Endothelial cell of umbilical vein (primary cell): ENCODE measurements around the gene NEAT1. TPM values are rescaled to one million over a fixed set of nuclear protein-coding genes. Genes with fewer than 3 reads are reported as not detected.

Experiments used
- BruUV-seq: library from RNA; stranded (reverse); fragments of 400-500 nt; replicated peaks from 2 replicates; lab custom pipeline; 2021; lab: Mats Ljungman, UMichigan
- CTCF ChIA-PET: fragments of 300-600, 350-600 bp; sonication (Branson Sonifier 250); formaldehyde crosslinking; loops from one replicate; lab custom pipeline; 2021; ENCODE audit warnings: antibody characterized with exemption, inconsistent platforms; lab: Charles Lee
- POLR2A ChIA-PET: fragments of 300-600, 350-600 bp; sonication (Branson Sonifier 250); formaldehyde crosslinking; loops from one replicate; lab custom pipeline; 2021; ENCODE audit warnings: antibody characterized with exemption, inconsistent platforms; lab: Charles Lee
- DNase-seq: peaks from one replicate; pipeline ENCODE4 v3.0.0-alpha.2; 2011; ENCODE audit warnings: low read depth, low spot score
- FAIRE-seq: peaks from 2 replicates; lab custom pipeline; 2011; peaks lifted over from hg19 to GRCh38; lab: Jason Lieb, UNC
- H2AFZ ChIP-seq: 2 replicates; pipeline ENCODE4 v1.6.0; 2012; ENCODE audit warnings: low read depth, low read length, control low read depth, inconsistent platforms
- H3K27ac ChIP-seq: 2 replicates; pipeline ENCODE4 v1.5.1; 2011; ENCODE audit warnings: low read depth, mild to moderate bottlenecking, control low read depth, low read length, moderate library complexity; ENCODE audit not compliant: insufficient read depth
- H3K27me3 ChIP-seq, 2 experiments: 2 replicates each; pipeline versions ENCODE4 v1.6.0 to v1.6.1; 2011; ENCODE audit warnings: low read length in 2 of 2, mixed read lengths in 1 of 2; ENCODE audit not compliant: control insufficient read depth in 2 of 2, insufficient read depth in 2 of 2
- H3K36me3 ChIP-seq, 2 experiments: 2 replicates in 1 of 2; 3 replicates in 1 of 2; pipeline ENCODE4 v1.5.1; 2011; ENCODE audit warnings: low read length in 2 of 2, mild to moderate bottlenecking in 1 of 2, moderate library complexity in 1 of 2; ENCODE audit not compliant: control insufficient read depth in 2 of 2, insufficient read depth in 2 of 2; ENCODE audit errors: extremely low read depth in 1 of 2
- H3K4me1 ChIP-seq: 3 replicates; pipeline ENCODE4 v1.5.1; 2011; ENCODE audit warnings: mild to moderate bottlenecking, low read length; ENCODE audit not compliant: control insufficient read depth, insufficient read depth; ENCODE audit errors: extremely low read depth
- H3K4me2 ChIP-seq: 2 replicates; pipeline ENCODE4 v1.6.1; 2011; ENCODE audit warnings: low read length, control low read depth, mixed read lengths; ENCODE audit not compliant: insufficient read depth
- H3K4me3 ChIP-seq, 3 experiments: fragments of 200-600 bp in 1 of 3; sonication (generic), shearing (Covaris generic) in 1 of 3; replicated peaks in 1 of 3; 2 replicates each; pipeline ENCODE4 v1.5.1; 2011 to 2016; ENCODE audit warnings: control low read depth in 3 of 3, low read length in 3 of 3, mild to moderate bottlenecking in 2 of 3, inconsistent platforms in 1 of 3, low read depth in 1 of 3, moderate library complexity in 1 of 3; ENCODE audit not compliant: insufficient read depth in 1 of 3
- H3K79me2 ChIP-seq: 2 replicates; pipeline ENCODE4 v1.6.0; 2012; ENCODE audit warnings: low read length, inconsistent platforms; ENCODE audit not compliant: control insufficient read depth, insufficient read depth
- H3K9ac ChIP-seq: replicated peaks from 2 replicates; pipeline ENCODE3; 2011; ENCODE audit warnings: low read length, control low read depth; ENCODE audit not compliant: insufficient read depth; ENCODE audit errors: extremely low read depth
- H3K9me1 ChIP-seq: replicated peaks from 3 replicates; pipeline ENCODE4 v1.6.0; 2011; ENCODE audit warnings: mild to moderate bottlenecking, low read length; ENCODE audit not compliant: control insufficient read depth, insufficient read depth; ENCODE audit errors: extremely low read depth
- H3K9me3 ChIP-seq: replicated peaks from 2 replicates; pipeline ENCODE4 v1.5.1; 2012; ENCODE audit warnings: low read length, inconsistent platforms; ENCODE audit not compliant: control insufficient read depth, insufficient read depth
- H4K20me1 ChIP-seq: replicated peaks from 2 replicates; pipeline ENCODE3; 2011; ENCODE audit warnings: mild to moderate bottlenecking, low read length; ENCODE audit not compliant: control insufficient read depth, insufficient read depth; ENCODE audit errors: extremely low read depth
- FOS ChIP-seq: IDR thresholded peaks from 2 replicates; pipeline ENCODE4 v1.6.1; 2011; ENCODE audit warnings: mild to moderate bottlenecking, low read length, moderate library complexity, borderline replicate concordance; ENCODE audit not compliant: insufficient read depth
- GATA2 ChIP-seq: IDR thresholded peaks from 2 replicates; pipeline ENCODE4 v1.7.0; 2011; ENCODE audit warnings: low read depth, mild to moderate bottlenecking, moderate library complexity, mixed read lengths, low read length; ENCODE audit not compliant: insufficient read length, insufficient read depth
- JUN ChIP-seq: IDR thresholded peaks from 2 replicates; pipeline ENCODE4 v1.6.1; 2011; ENCODE audit warnings: borderline replicate concordance, low read depth; ENCODE audit not compliant: insufficient read length, insufficient read depth
- POLR2A ChIP-seq: IDR thresholded peaks from 2 replicates; pipeline ENCODE4 v1.6.1; 2012; ENCODE audit warnings: low read depth, mild to moderate bottlenecking, control low read depth, low read length
- POLR2AphosphoS5 ChIP-seq: IDR thresholded peaks from 2 replicates; pipeline ENCODE4 v1.6.1; 2012; ENCODE audit warnings: low read depth, mild to moderate bottlenecking, control low read depth, low read length, moderate library complexity; ENCODE audit not compliant: insufficient read depth
- dilution Hi-C: fragments of 300-500 bp; cut with MboI; formaldehyde crosslinking; loops from one replicate; pipeline ENCODE4 v1.15.0; 2019; ENCODE audit warnings: low sequenced_read_pairs; ENCODE audit not compliant: extremely low pct_ligation_motif_present
- intact Hi-C: fragments of 100-400 bp; cut with micrococcal nuclease; formaldehyde crosslinking; loops from one replicate; pipeline ENCODE4 v1.10.0; 2022
- microRNA counts: library from miRNA; unstranded; fragments of <30 nt; microRNA quantifications from one replicate; lab custom pipeline; 2016
- polyA plus RNA-seq, 4 experiments: library from polyadenylated mRNA; depleted of rRNA in 3 of 4; stranded (reverse) in 3 of 4; unstranded in 1 of 4; fragments of >200 nt; gene quantifications; 2 replicates each; pipeline versions ENCODE4 v1.2.1 to v1.2.3, GENCODE V29; 2011 to 2012; ENCODE audit warnings: missing spikeins in 1 of 4
- small RNA-seq: library from RNA; depleted of rRNA; stranded (forward); fragments of <200 nt; gene quantifications from one replicate; pipeline ENCODE3, GENCODE V24; 2012; ENCODE audit warnings: low replicate concordance, low read depth; ENCODE audit not compliant: insufficient read depth, insufficient read length
- total RNA-seq: library from RNA; stranded (reverse); gene quantifications from 2 replicates; pipeline ENCODE4 v1.2.3, GENCODE V29; 2021

The NEAT1 gene
- total and polyA plus RNA-seq, 2 donors (not counting 3 experiments of a cell fraction or from before 2014, with no cell fraction given) = 34.4 to 957 TPM

GRCh38 chr11:65493367-65494176 lies 71.0 kb downstream of the NEAT1 start:
- dilution Hi-C loops (no loop called here), intact Hi-C loops (no loop called here)
- FAIRE-seq = peak; percentile 84
- DNase-seq = peak; percentile 87
- BruUV-seq = no TSS peak
- ChIA-PET CTCF (interaction anchor here (1.1 to 13.9 kb wide), 4 partner anchors 15 to 25 kb away, joined by 5 to 247 read pairs (median 6); no protein-coding TSS in a partner anchor), POLR2A (interaction anchor here (0.6 to 9.4 kb wide), 7 partner anchors 9 to 231 kb away, joined by 3 to 204 read pairs (median 5); partner anchors contain the start of genes MALAT1, NEAT1 and POLA2)
- Histone ChIP-seq H3K9ac (peak overlapping the region; percentile 36), H3K79me2 (peaks cover 18% of the 10 kb centered on the region), H3K27me3 (no peaks in the 10 kb centered on the region), H3K36me3 (no peaks in the 10 kb centered on the region), H3K4me3 (no peak overlapping the region), H4K20me1 (no peaks in the 10 kb centered on the region), H3K4me2 (peak overlapping the region; percentile 38), H2AFZ (no peak overlapping the region), H3K4me1 (peaks cover 81% of the 10 kb centered on the region), H3K27ac (peak overlapping the region; percentile 81), H3K9me1 (no peaks in the 10 kb centered on the region), H3K9me3 (no peaks in the 10 kb centered on the region)
- TF ChIP-seq POLR2AphosphoS5 (peak; percentile 74), POLR2A (peak; percentile 40), GATA2 (peak; percentile 61), FOS (peak; percentile 55), JUN (no peak)

MicroRNAs encoded within 50 kb of the gene (microRNA counts, 767-probe panel; counts per million panel counts)
- microRNA hsa-miR-612 (lab: Ali Mortazavi, UCI) = 723 counts per million, percentile 96 among the panel's probes with 10 or more counts

Small RNA genes lying within 50 kb of the gene (small RNA-seq; reads per million reads assigned to genes)
- not detected for gene RF01684

Other genes with a start within 250 kb of the NEAT1 start
- 201 and 217 TPM in 2 replicates for gene CAPN1, start 240.9 kb upstream of the NEAT1 start, total RNA-seq
- 218 and 293 TPM in 2 replicates for gene CAPN1, start 240.9 kb upstream of the NEAT1 start, polyA plus RNA-seq
- 24.0 and 25.4 TPM in 2 replicates for gene POLA2, start 160.8 kb upstream of the NEAT1 start, total RNA-seq
- 30.0 and 36.2 TPM in 2 replicates for gene POLA2, start 160.8 kb upstream of the NEAT1 start, polyA plus RNA-seq
- 23.4 and 23.9 TPM in 2 replicates for gene CDC42EP2, start 107.9 kb upstream of the NEAT1 start, total RNA-seq
- gene CDC42EP2, start 107.9 kb upstream of the NEAT1 start, polyA plus RNA-seq = 26.4 and 33.3 TPM in 2 replicates
- 48.9 and 58.7 TPM in 2 replicates for gene DPF2, start 88.9 kb upstream of the NEAT1 start, total RNA-seq
- gene DPF2, start 88.9 kb upstream of the NEAT1 start, polyA plus RNA-seq = 62.2 and 73.3 TPM in 2 replicates
- 0.27 TPM in 1 of 2 replicates, not detected in the other for gene TIGD3, start 68.0 kb upstream of the NEAT1 start, total RNA-seq
- 0.18 TPM in 2 replicates for gene TIGD3, start 68.0 kb upstream of the NEAT1 start, polyA plus RNA-seq
- 3.1 and 4.8 TPM in 2 replicates for gene SLC25A45, start 40.2 kb upstream of the NEAT1 start, total RNA-seq
- 1.2 TPM in 2 replicates for gene SLC25A45, start 40.2 kb upstream of the NEAT1 start, polyA plus RNA-seq
- 53.9 and 57.7 TPM in 2 replicates for gene FRMD8, start 36.2 kb upstream of the NEAT1 start, total RNA-seq
- gene FRMD8, start 36.2 kb upstream of the NEAT1 start, polyA plus RNA-seq = 36.4 and 45.3 TPM in 2 replicates
- gene MALAT1, start 76.2 kb downstream of the NEAT1 start, total RNA-seq = 7,529 and 7,700 TPM in 2 replicates
- gene MALAT1, start 76.2 kb downstream of the NEAT1 start, polyA plus RNA-seq = 394 and 491 TPM in 2 replicates
- 88.2 and 88.7 TPM in 2 replicates for gene SCYL1, start 102.3 kb downstream of the NEAT1 start, total RNA-seq
- gene SCYL1, start 102.3 kb downstream of the NEAT1 start, polyA plus RNA-seq = 126 and 153 TPM in 2 replicates
- 120 and 121 TPM in 2 replicates for gene LTBP3, start 135.6 kb downstream of the NEAT1 start, total RNA-seq
- 209 and 225 TPM in 2 replicates for gene LTBP3, start 135.6 kb downstream of the NEAT1 start, polyA plus RNA-seq
- gene ZNRD2, start 147.7 kb downstream of the NEAT1 start, total RNA-seq = 40.8 and 46.9 TPM in 2 replicates
- 96.2 and 96.7 TPM in 2 replicates for gene ZNRD2, start 147.7 kb downstream of the NEAT1 start, polyA plus RNA-seq
- gene FAM89B, start 149.7 kb downstream of the NEAT1 start, total RNA-seq = 63.1 and 63.8 TPM in 2 replicates
- 153 and 193 TPM in 2 replicates for gene FAM89B, start 149.7 kb downstream of the NEAT1 start, polyA plus RNA-seq
- gene EHBP1L1, start 153.3 kb downstream of the NEAT1 start, total RNA-seq = 18.8 and 19.7 TPM in 2 replicates
- gene EHBP1L1, start 153.3 kb downstream of the NEAT1 start, polyA plus RNA-seq = 12.7 and 18.5 TPM in 2 replicates
- gene KCNK7, start 173.0 kb downstream of the NEAT1 start, total RNA-seq = 0.60 and 1.3 TPM in 2 replicates
- gene KCNK7, start 173.0 kb downstream of the NEAT1 start, polyA plus RNA-seq = 0.17 and 0.19 TPM in 2 replicates
- 160 and 182 TPM in 2 replicates for gene MAP3K11, start 191.4 kb downstream of the NEAT1 start, total RNA-seq
- gene MAP3K11, start 191.4 kb downstream of the NEAT1 start, polyA plus RNA-seq = 131 and 148 TPM in 2 replicates
- gene PCNX3, start 193.0 kb downstream of the NEAT1 start, total RNA-seq = 53.8 and 53.9 TPM in 2 replicates
- gene PCNX3, start 193.0 kb downstream of the NEAT1 start, polyA plus RNA-seq = 42.6 and 53.5 TPM in 2 replicates
- 119 and 128 TPM in 2 replicates for gene SIPA1, start 215.3 kb downstream of the NEAT1 start, total RNA-seq
- 67.5 and 96.5 TPM in 2 replicates for gene SIPA1, start 215.3 kb downstream of the NEAT1 start, polyA plus RNA-seq
- gene RELA, start 240.1 kb downstream of the NEAT1 start, total RNA-seq = 105 and 106 TPM in 2 replicates
- gene RELA, start 240.1 kb downstream of the NEAT1 start, polyA plus RNA-seq = 78.7 and 89.5 TPM in 2 replicates